ENCODE data around the gene ANKRD6.

The ANKRD6 gene

GRCh38 chr6:89475634-89476033, 42.7 kb downstream of the ANKRD6 start:
- DNase-seq = no peak

- no peak for DNase-seq
Observed at GRCh38 chr6:89479897-89480296, 46.9 kb downstream of the ANKRD6 start.

GRCh38 chr6:89481695-89482094, 48.7 kb downstream of the ANKRD6 start:
- no peak for DNase-seq

- no peak for DNase-seq
Observed at GRCh38 chr6:89482126-89482525, 49.2 kb downstream of the ANKRD6 start.

GRCh38 chr6:89483111-89483720, 50.3 kb downstream of the ANKRD6 start:
- DNase-seq = no peak

GRCh38 chr6:89485320-89485719, 52.4 kb downstream of the ANKRD6 start:
- no peak for DNase-seq

GRCh38 chr6:89487864-89488263, 54.9 kb downstream of the ANKRD6 start:
- no peak for DNase-seq

- no peak for DNase-seq
Observed at GRCh38 chr6:89488438-89488837, 55.5 kb downstream of the ANKRD6 start.

- no peak for DNase-seq
Observed at GRCh38 chr6:89489078-89489477, 56.1 kb downstream of the ANKRD6 start.

- DNase-seq = no peak
Observed at GRCh38 chr6:89492025-89492640, 59.2 kb downstream of the ANKRD6 start.

- DNase-seq = no peak
Observed at GRCh38 chr6:89494131-89494793, 61.3 kb downstream of the ANKRD6 start.

GRCh38 chr6:89495961-89496535, 63.1 kb downstream of the ANKRD6 start:
- no peak for DNase-seq

GRCh38 chr6:89500611-89501010, 67.7 kb downstream of the ANKRD6 start:
- DNase-seq = no peak

- no peak for DNase-seq
Observed at GRCh38 chr6:89501222-89501621, 68.3 kb downstream of the ANKRD6 start.

- no peak for DNase-seq
Observed at GRCh38 chr6:89501753-89502152, 68.8 kb downstream of the ANKRD6 start.

- DNase-seq = no peak
Observed at GRCh38 chr6:89503641-89504040, 70.7 kb downstream of the ANKRD6 start.

- no peak for DNase-seq
Observed at GRCh38 chr6:89505847-89506246, 72.9 kb downstream of the ANKRD6 start.

- DNase-seq = no peak
Observed at GRCh38 chr6:89506716-89507617, 74.0 kb downstream of the ANKRD6 start.

- DNase-seq = no peak
Observed at GRCh38 chr6:89508755-89509563, 76.0 kb downstream of the ANKRD6 start.

GRCh38 chr6:89509777-89510281, 76.9 kb downstream of the ANKRD6 start:
- DNase-seq = no peak

- DNase-seq = no peak
Observed at GRCh38 chr6:89510393-89510792, 77.4 kb downstream of the ANKRD6 start.

Data from activated effector memory CD4-positive, alpha-beta T cell treated with Interleukin-2 at 50 U/mL for 16 hours (primary cell).